Lower lobe of right lung (tissue), 2 donors: ENCODE results near the gene CCDC188. TPM values are rescaled to one million over a fixed set of nuclear protein-coding genes. Genes with fewer than 3 reads are reported as not detected.
A peak's percentile ranks its signal among the peaks of the same experiment; 100 is the strongest.

Experiments used
- ATAC-seq, 2 donors: fragments of 200-7000 bp; cut with Tn5 transposase; one replicate each; pipeline ENCODE4 v1.9.1; 2020 to 2022; ENCODE audit warnings: mild to moderate bottlenecking in 2 of 2, moderate library complexity in 2 of 2
- DNase-seq: peaks from one replicate; pipeline ENCODE4 v3.0.0-alpha.2; 2020
- H3K27ac ChIP-seq: fragments of 200-600 bp; one replicate; pipeline ENCODE4 v1.8.0; 2022
- H3K27me3 ChIP-seq: fragments of 200-600 bp; one replicate; pipeline ENCODE4 v1.8.0; 2022; ENCODE audit warnings: low read depth
- H3K36me3 ChIP-seq: fragments of 200-600 bp; one replicate; pipeline ENCODE4 v1.8.0; 2022; ENCODE audit warnings: mild to moderate bottlenecking
- H3K4me1 ChIP-seq: fragments of 200-600 bp; one replicate; pipeline ENCODE4 v1.8.0; 2022
- H3K4me3 ChIP-seq: fragments of 200-600 bp; one replicate; pipeline ENCODE4 v1.8.0; 2022; ENCODE audit warnings: mild to moderate bottlenecking
- H3K9me3 ChIP-seq: fragments of 200-600 bp; one replicate; pipeline ENCODE4 v1.8.0; 2022
- CTCF ChIP-seq: fragments of 200-600 bp; IDR thresholded peaks from one replicate; pipeline ENCODE4 v1.8.0; 2022; ENCODE audit warnings: antibody characterized with exemption, mild to moderate bottlenecking
- intact Hi-C: fragments of 100-400 bp; cut with DNase I; formaldehyde crosslinking; loops from one replicate; pipeline ENCODE4 v1.11.0; 2022
- total RNA-seq: library from RNA; stranded (reverse); fragmentation: NEBNext Ultra II Directional; extraction: Animal tissue kit (Norgen Biotek cat#: 25700); gene quantifications from one replicate; pipeline ENCODE4 v1.2.1, GENCODE V29; 2021
- donor health status: DM: no; HTN: yes; CAD: no; lungs with severe emphysema.

The CCDC188 gene
- total RNA-seq, 1 donor from 2014 or later = 0.77 TPM

- intact Hi-C loops = no loop called here
- TF ChIP-seq CTCF = no peak
Observed at GRCh38 chr22:20110359-20110985, 40.4 kb downstream of the CCDC188 start.

GRCh38 chr22:20109411-20110358, 41.2 kb downstream of the CCDC188 start:
- no peak for TF ChIP-seq CTCF

More at GRCh38 chr22:20110359-20110985, 40.4 kb downstream of the CCDC188 start:
- ATAC-seq = no peak
- no peak overlapping the region for H3K4me3 ChIP-seq
- peaks cover under 1% of the 10 kb centered on the region for H3K4me1 ChIP-seq
- H3K9me3 ChIP-seq = no peaks in the 10 kb centered on the region
- H3K27me3 ChIP-seq = no peaks in the 10 kb centered on the region
- H3K36me3 ChIP-seq = peaks cover 100% of the 10 kb centered on the region
- no peak for DNase-seq
- no peak overlapping the region for H3K27ac ChIP-seq

GRCh38 chr22:20108757-20109230, 42.1 kb downstream of the CCDC188 start:
- peaks cover 97% of the 10 kb centered on the region for H3K36me3 ChIP-seq
- no peaks in the 10 kb centered on the region for H3K4me1 ChIP-seq
- H3K27ac ChIP-seq = no peak overlapping the region
- ATAC-seq = no peak
- no peaks in the 10 kb centered on the region for H3K27me3 ChIP-seq
- no peak for TF ChIP-seq CTCF
- DNase-seq = no peak
- H3K9me3 ChIP-seq = no peaks in the 10 kb centered on the region
- H3K4me3 ChIP-seq = no peak overlapping the region
- intact Hi-C loops = no loop called here

More at GRCh38 chr22:20109411-20110358, 41.2 kb downstream of the CCDC188 start:
- H3K27ac ChIP-seq = no peak overlapping the region
- no peaks in the 10 kb centered on the region for H3K27me3 ChIP-seq
- ATAC-seq (no peak), DNase-seq (peak; percentile 42)
- H3K36me3 ChIP-seq = peaks cover 100% of the 10 kb centered on the region
- H3K4me1 ChIP-seq = no peaks in the 10 kb centered on the region
- intact Hi-C loops = no loop called here
- no peak overlapping the region for H3K4me3 ChIP-seq
- H3K9me3 ChIP-seq = no peaks in the 10 kb centered on the region

GRCh38 chr22:20107951-20108756, 42.7 kb downstream of the CCDC188 start:
- peaks cover 97% of the 10 kb centered on the region for H3K36me3 ChIP-seq
- no peaks in the 10 kb centered on the region for H3K27me3 ChIP-seq
- H3K27ac ChIP-seq = no peak overlapping the region
- peak; percentile 38 for DNase-seq
- no peaks in the 10 kb centered on the region for H3K9me3 ChIP-seq
- H3K4me3 ChIP-seq = no peak overlapping the region
- TF ChIP-seq CTCF = no peak
- ATAC-seq = no peak
- intact Hi-C loops = no loop called here
- no peaks in the 10 kb centered on the region for H3K4me1 ChIP-seq

GRCh38 chr22:20107471-20107901, 43.4 kb downstream of the CCDC188 start:
- peak; percentile 22 for DNase-seq
- H3K4me1 ChIP-seq = no peaks in the 10 kb centered on the region
- no peak overlapping the region for H3K4me3 ChIP-seq
- no peak for ATAC-seq
- intact Hi-C loops = no loop called here
- H3K36me3 ChIP-seq = peaks cover 93% of the 10 kb centered on the region
- TF ChIP-seq CTCF = no peak
- no peaks in the 10 kb centered on the region for H3K9me3 ChIP-seq
- H3K27me3 ChIP-seq = no peaks in the 10 kb centered on the region
- H3K27ac ChIP-seq = no peak overlapping the region
